SK-N-SH (cell line): ENCODE data around the gene PDE6G.

Experiments
- EZH2phosphoT487 ChIP-seq: fragments of 200-600 bp; sonication (generic); IDR thresholded peaks from 2 replicates; pipeline ENCODE4 v1.6.1; 2017; ENCODE audit warnings: low read depth, mixed run types, mild to moderate bottlenecking, antibody characterized with exemption, moderate library complexity, borderline replicate concordance
- FOSL2 ChIP-seq: IDR thresholded peaks from 2 replicates; pipeline ENCODE4 v1.4.0; 2012; ENCODE audit warnings: low read depth, mild to moderate bottlenecking, moderate library complexity, borderline replicate concordance
- GABPA ChIP-seq: IDR thresholded peaks from 2 replicates; pipeline ENCODE4 v1.4.0; 2012; ENCODE audit warnings: low read depth, mild to moderate bottlenecking
- NFIC ChIP-seq: IDR thresholded peaks from 2 replicates; pipeline ENCODE4 v1.4.0; 2012; ENCODE audit warnings: borderline replicate concordance
- RAD21 ChIP-seq: IDR thresholded peaks from 2 replicates; pipeline ENCODE4 v1.6.1; 2012; ENCODE audit warnings: mild to moderate bottlenecking, low read length
- RCOR1 ChIP-seq: fragments of 150-350 bp; IDR thresholded peaks from 2 replicates; pipeline ENCODE4 v1.6.1; 2017; ENCODE audit warnings: antibody characterized with exemption, low read length
- RFX5 ChIP-seq: IDR thresholded peaks from 2 replicates; pipeline ENCODE4 v1.6.1; 2012; ENCODE audit warnings: mild to moderate bottlenecking, improper control_type of control experiment, low read length
- RXRA ChIP-seq: IDR thresholded peaks from 2 replicates; pipeline ENCODE4 v1.4.0; 2012; ENCODE audit warnings: low read depth, mild to moderate bottlenecking, borderline replicate concordance
- TCF12 ChIP-seq: IDR thresholded peaks from 2 replicates; pipeline ENCODE4 v1.4.0; 2012
- YY1 ChIP-seq: IDR thresholded peaks from 2 replicates; pipeline ENCODE4 v1.4.0; 2012; ENCODE audit warnings: low read depth, mild to moderate bottlenecking
- TF ChIP-seq, protein P1 (sequence below): fragments of 200-600 bp; sonication (generic); IDR thresholded peaks from 2 replicates; pipeline ENCODE4 v1.6.1; 2017; ENCODE audit warnings: antibody characterized with exemption, mild to moderate bottlenecking, moderate library complexity
- TF ChIP-seq, protein P2 (sequence below): fragments of 150-350 bp; IDR thresholded peaks from 2 replicates; pipeline ENCODE4 v1.6.1; 2017; ENCODE audit warnings: antibody characterized with exemption, low read length, low read depth, borderline replicate concordance
- TF ChIP-seq, protein P3 (sequence below): IDR thresholded peaks from 2 replicates; pipeline ENCODE4; 2012
- TF ChIP-seq, protein P4 (sequence below): IDR thresholded peaks from 2 replicates; pipeline ENCODE4 v1.4.0; 2012; ENCODE audit warnings: low read depth

DNA sequence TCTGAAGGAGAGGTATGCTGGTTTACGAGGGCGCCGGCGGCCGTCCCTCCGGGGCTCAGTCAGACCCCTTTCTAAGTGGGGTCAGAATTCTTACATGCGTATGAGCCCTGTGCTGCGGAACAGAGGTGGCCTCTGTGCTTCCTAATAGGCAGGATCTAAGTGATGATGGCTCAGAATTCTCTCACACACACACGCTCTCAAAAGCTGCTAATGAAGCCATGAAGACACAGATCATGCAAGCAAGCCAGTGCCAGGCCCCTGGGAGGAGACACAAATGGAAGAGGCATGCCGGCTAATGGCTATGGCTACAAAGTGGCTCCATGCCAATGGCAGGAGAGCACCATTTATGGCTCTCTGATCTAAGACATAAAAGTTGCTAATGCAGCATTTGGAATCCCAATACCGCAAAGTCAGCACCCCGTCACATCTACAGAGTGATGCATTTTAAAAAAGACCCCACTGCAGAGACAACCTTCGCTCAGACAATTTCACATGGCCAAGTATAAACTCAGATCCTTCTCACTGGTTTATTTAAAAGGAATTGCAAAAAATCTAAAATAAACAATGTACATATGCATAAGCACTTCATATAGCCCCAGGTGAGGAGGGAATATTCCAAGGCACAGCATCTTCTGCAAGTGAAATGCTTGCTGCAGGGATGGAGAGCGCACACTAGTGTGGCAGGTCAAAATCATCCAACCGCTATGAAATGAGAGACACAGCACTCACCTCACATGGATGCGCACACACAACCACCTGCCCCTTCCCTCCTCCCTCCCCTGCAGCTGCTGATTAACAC lies 44.0 kb downstream of the PDE6G start:
- TF ChIP-seq, protein P1, sequence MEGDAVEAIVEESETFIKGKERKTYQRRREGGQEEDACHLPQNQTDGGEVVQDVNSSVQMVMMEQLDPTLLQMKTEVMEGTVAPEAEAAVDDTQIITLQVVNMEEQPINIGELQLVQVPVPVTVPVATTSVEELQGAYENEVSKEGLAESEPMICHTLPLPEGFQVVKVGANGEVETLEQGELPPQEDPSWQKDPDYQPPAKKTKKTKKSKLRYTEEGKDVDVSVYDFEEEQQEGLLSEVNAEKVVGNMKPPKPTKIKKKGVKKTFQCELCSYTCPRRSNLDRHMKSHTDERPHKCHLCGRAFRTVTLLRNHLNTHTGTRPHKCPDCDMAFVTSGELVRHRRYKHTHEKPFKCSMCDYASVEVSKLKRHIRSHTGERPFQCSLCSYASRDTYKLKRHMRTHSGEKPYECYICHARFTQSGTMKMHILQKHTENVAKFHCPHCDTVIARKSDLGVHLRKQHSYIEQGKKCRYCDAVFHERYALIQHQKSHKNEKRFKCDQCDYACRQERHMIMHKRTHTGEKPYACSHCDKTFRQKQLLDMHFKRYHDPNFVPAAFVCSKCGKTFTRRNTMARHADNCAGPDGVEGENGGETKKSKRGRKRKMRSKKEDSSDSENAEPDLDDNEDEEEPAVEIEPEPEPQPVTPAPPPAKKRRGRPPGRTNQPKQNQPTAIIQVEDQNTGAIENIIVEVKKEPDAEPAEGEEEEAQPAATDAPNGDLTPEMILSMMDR: no peak
- TF ChIP-seq GABPA: no peak
- TF ChIP-seq RCOR1: no peak
- no peak for TF ChIP-seq EZH2phosphoT487
- no peak for TF ChIP-seq FOSL2
- TF ChIP-seq, protein P2, sequence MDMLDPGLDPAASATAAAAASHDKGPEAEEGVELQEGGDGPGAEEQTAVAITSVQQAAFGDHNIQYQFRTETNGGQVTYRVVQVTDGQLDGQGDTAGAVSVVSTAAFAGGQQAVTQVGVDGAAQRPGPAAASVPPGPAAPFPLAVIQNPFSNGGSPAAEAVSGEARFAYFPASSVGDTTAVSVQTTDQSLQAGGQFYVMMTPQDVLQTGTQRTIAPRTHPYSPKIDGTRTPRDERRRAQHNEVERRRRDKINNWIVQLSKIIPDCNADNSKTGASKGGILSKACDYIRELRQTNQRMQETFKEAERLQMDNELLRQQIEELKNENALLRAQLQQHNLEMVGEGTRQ: no peak
- TF ChIP-seq, protein P3, sequence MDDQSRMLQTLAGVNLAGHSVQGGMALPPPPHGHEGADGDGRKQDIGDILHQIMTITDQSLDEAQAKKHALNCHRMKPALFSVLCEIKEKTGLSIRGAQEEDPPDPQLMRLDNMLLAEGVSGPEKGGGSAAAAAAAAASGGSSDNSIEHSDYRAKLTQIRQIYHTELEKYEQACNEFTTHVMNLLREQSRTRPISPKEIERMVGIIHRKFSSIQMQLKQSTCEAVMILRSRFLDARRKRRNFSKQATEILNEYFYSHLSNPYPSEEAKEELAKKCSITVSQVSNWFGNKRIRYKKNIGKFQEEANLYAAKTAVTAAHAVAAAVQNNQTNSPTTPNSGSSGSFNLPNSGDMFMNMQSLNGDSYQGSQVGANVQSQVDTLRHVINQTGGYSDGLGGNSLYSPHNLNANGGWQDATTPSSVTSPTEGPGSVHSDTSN: no peak
- no peak for TF ChIP-seq YY1
- TF ChIP-seq RFX5: no peak
- TF ChIP-seq, protein P4, sequence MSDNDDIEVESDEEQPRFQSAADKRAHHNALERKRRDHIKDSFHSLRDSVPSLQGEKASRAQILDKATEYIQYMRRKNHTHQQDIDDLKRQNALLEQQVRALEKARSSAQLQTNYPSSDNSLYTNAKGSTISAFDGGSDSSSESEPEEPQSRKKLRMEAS: no peak
- TF ChIP-seq NFIC: no peak
- no peak for TF ChIP-seq RAD21
- TF ChIP-seq TCF12: no peak
- no peak for TF ChIP-seq RXRA
